Astrocyte of the cerebellum (primary cell): Measurements from ENCODE around the gene GPR157.

Source experiments
- DNase-seq: peaks from one replicate; pipeline ENCODE4 v3.0.0-alpha.2; 2011; ENCODE audit warnings: low read depth
- H3K4me3 ChIP-seq: 2 replicates; pipeline ENCODE4 v1.5.1; 2011; ENCODE audit warnings: mild to moderate bottlenecking, low read depth, low read length, moderate library complexity
- CTCF ChIP-seq: IDR thresholded peaks from 2 replicates; pipeline ENCODE4 v1.5.1; 2012; ENCODE audit warnings: low read length, low read depth, moderate library complexity, mild to moderate bottlenecking; ENCODE audit errors: missing control alignments
- in situ Hi-C: cut with HindIII; loops from 2 replicates; pipeline ENCODE4 v1.10.0; 2017; ENCODE audit warnings: low sequenced_read_pairs

The GPR157 gene

GRCh38 chr1:9071554-9072235 lies 57.2 kb downstream of the GPR157 start:
- no peak overlapping the region for H3K4me3 ChIP-seq
- in situ Hi-C loops: no loop called here
- no peak for DNase-seq
- no peak for TF ChIP-seq CTCF

- no peak for DNase-seq
- in situ Hi-C loops: no loop called here
- no peak overlapping the region for H3K4me3 ChIP-seq
- no peak for TF ChIP-seq CTCF
Measured at GRCh38 chr1:9070486-9070885, 58.4 kb downstream of the GPR157 start.

- DNase-seq: no peak
- in situ Hi-C loops: no loop called here
- TF ChIP-seq CTCF: no peak
- no peak within 1 kb of the TSS for H3K4me3 ChIP-seq
Measured at GRCh38 chr1:9069326-9070100, 59.4 kb downstream of the GPR157 start, which contains the start of gene SLC2A5. TSS of gene SLC2A5 (minus strand) at chr1:9069635. CDS start at chr1:9069536, 99 bp downstream.

GRCh38 chr1:9068981-9069325 lies 59.9 kb downstream of the GPR157 start:
- no peak for TF ChIP-seq CTCF
- DNase-seq: no peak
- in situ Hi-C loops: no loop called here
- no peak overlapping the region for H3K4me3 ChIP-seq

- DNase-seq: peak; percentile 32
- in situ Hi-C loops: no loop called here
- TF ChIP-seq CTCF: peak; percentile 16
Measured at GRCh38 chr1:9066945-9067807, 61.7 kb downstream of the GPR157 start.

GRCh38 chr1:9065213-9065751 lies 63.6 kb downstream of the GPR157 start:
- TF ChIP-seq CTCF: no peak
- in situ Hi-C loops: no loop called here
- no peak overlapping the region for H3K4me3 ChIP-seq
- DNase-seq: no peak

More at GRCh38 chr1:9066945-9067807, 61.7 kb downstream of the GPR157 start:
- no peak overlapping the region for H3K4me3 ChIP-seq
